Measurements from ENCODE around the gene ARF3.

Gene ARF3

GRCh38 chr12:48965298-48965838, 8.1 kb upstream of the ARF3 start:
- no peak for DNase-seq

- DNase-seq, result no peak
Observed at GRCh38 chr12:48961801-48962200, 4.5 kb upstream of the ARF3 start.

- DNase-seq, result no peak
Observed at GRCh38 chr12:48961331-48961730, 4.0 kb upstream of the ARF3 start.

GRCh38 chr12:48960834-48961233, 3.5 kb upstream of the ARF3 start:
- no peak for DNase-seq

- no peak for DNase-seq
Observed at GRCh38 chr12:48958049-48958388, 732 bp upstream of the ARF3 start.

GRCh38 chr12:48956279-48957140, 777 bp downstream of the ARF3 start:
- no peak for DNase-seq

- no peak for DNase-seq
Observed at GRCh38 chr12:48954841-48955501, 2.3 kb downstream of the ARF3 start.

GRCh38 chr12:48954061-48954460, 3.2 kb downstream of the ARF3 start:
- DNase-seq, result no peak

GRCh38 chr12:48952691-48953090, 4.6 kb downstream of the ARF3 start:
- DNase-seq, result no peak

- no peak for DNase-seq
Observed at GRCh38 chr12:48947727-48948126, 9.6 kb downstream of the ARF3 start.

- no peak for DNase-seq
Observed at GRCh38 chr12:48946943-48947342, 10.3 kb downstream of the ARF3 start.

- DNase-seq, result no peak
Observed at GRCh38 chr12:48946205-48946604, 11.1 kb downstream of the ARF3 start.

GRCh38 chr12:48943221-48943620, 14.1 kb downstream of the ARF3 start:
- no peak for DNase-seq

GRCh38 chr12:48940181-48940580, 17.1 kb downstream of the ARF3 start:
- no peak for DNase-seq

- DNase-seq, result no peak
Observed at GRCh38 chr12:48938805-48939204, 18.5 kb downstream of the ARF3 start.

GRCh38 chr12:48937170-48937569, 20.1 kb downstream of the ARF3 start:
- no peak for DNase-seq

- DNase-seq, result peak; percentile 55 to 81 (median 71)
Observed at GRCh38 chr12:48936379-48936979, 20.8 kb downstream of the ARF3 start.

GRCh38 chr12:48934312-48934706, 23.0 kb downstream of the ARF3 start:
- peak in 1 of 5 donors; percentile 12 for DNase-seq

- DNase-seq, result peak in 3 of 5 donors; percentile 15 to 48 (median 28)
Observed at GRCh38 chr12:48933664-48934311, 23.5 kb downstream of the ARF3 start.

GRCh38 chr12:48932878-48933277, 24.4 kb downstream of the ARF3 start:
- no peak for DNase-seq

- DNase-seq, result no peak
Observed at GRCh38 chr12:48930475-48930874, 26.8 kb downstream of the ARF3 start.

GRCh38 chr12:48929551-48929950, 27.7 kb downstream of the ARF3 start:
- no peak for DNase-seq

- no peak for DNase-seq
Observed at GRCh38 chr12:48927261-48927660, 30.0 kb downstream of the ARF3 start.
